ENCODE measurements around the gene DPP6.

GRCh38 chr7:154910125-154910524 is 857.9 kb downstream of the DPP6 start:
- TF ChIP-seq CTCF (IDR thresholded peaks at IDR 0.05) = no peak
- no peak for TF ChIP-seq REST (IDR thresholded peaks at IDR 0.05; ENCODE audit: insufficient read depth in 1 of 2, low read depth in 2 of 2, low read length in 1 of 2)
- no peak for TF ChIP-seq SIN3A (IDR thresholded peaks at IDR 0.05; ENCODE audit: borderline replicate concordance, insufficient read depth, low read depth, low read length)

All from Panc1 (cell line).